SK-N-SH (cell line): ENCODE measurements around the gene LEKR1. TPM values are rescaled to one million over a fixed set of nuclear protein-coding genes. Genes with fewer than 3 reads are reported as not detected.

ENCODE experiments used
- CTCF ChIA-PET: fragments of 300-600, 350-600 bp; formaldehyde crosslinking; extraction: SDS; loops from one replicate; lab custom pipeline; 2021; lab: Yijun Ruan, JAX
- POLR2A ChIA-PET: fragments of 350-600 bp; sonication (Branson Sonifier 250); formaldehyde crosslinking; extraction: SDS; loops from one replicate; lab custom pipeline; 2020; ENCODE audit warnings: antibody characterized with exemption, inconsistent platforms; lab: Yijun Ruan, JAX
- DNase-seq: peaks from one replicate; pipeline ENCODE4 v3.0.0; 2012
- H2AFZ ChIP-seq: fragments of 200-600 bp; sonication (generic); 2 replicates; pipeline ENCODE4 v1.8.1; 2016; ENCODE audit warnings: antibody characterized with exemption, mild to moderate bottlenecking, low read depth
- H3F3A ChIP-seq: fragments of 200-600 bp; sonication (generic); replicated peaks from 2 replicates; pipeline ENCODE3; 2016; ENCODE audit warnings: antibody characterized with exemption, mild to moderate bottlenecking; ENCODE audit not compliant: insufficient read depth
- H3K27ac ChIP-seq, 2 experiments: fragments of 200-500 bp in 1 of 2; fragments of 200-600 bp in 1 of 2; sonication (Bioruptor generic) in 1 of 2; sonication (generic), shearing (Covaris generic) in 1 of 2; 2 replicates each; pipeline versions ENCODE4 v1.5.1 to v1.6.1; 2014 to 2016; ENCODE audit warnings: low read depth in 2 of 2, inconsistent platforms in 1 of 2, low read length in 1 of 2, mild to moderate bottlenecking in 1 of 2, mixed read lengths in 1 of 2
- H3K27me3 ChIP-seq: fragments of 200-600 bp; sonication (generic), shearing (Covaris generic); 2 replicates; pipeline ENCODE4 v1.6.1; 2016; ENCODE audit warnings: mixed run types; ENCODE audit not compliant: insufficient read depth
- H3K36me3 ChIP-seq, 2 experiments: fragments of 200-500 bp in 1 of 2; fragments of 200-600 bp in 1 of 2; sonication (Bioruptor generic) in 1 of 2; sonication (generic) in 1 of 2; replicated peaks in 1 of 2; 2 replicates each; pipeline versions ENCODE3 to v1.5.1; 2014 to 2016; ENCODE audit warnings: low read length in 1 of 2, mild to moderate bottlenecking in 1 of 2; ENCODE audit not compliant: insufficient read depth in 2 of 2, control insufficient read depth in 1 of 2
- H3K4me1 ChIP-seq, 2 experiments: fragments of 200-500 bp in 1 of 2; fragments of 200-600 bp in 1 of 2; sonication (Bioruptor generic) in 1 of 2; sonication (generic), shearing (Covaris generic) in 1 of 2; 2 replicates each; pipeline versions ENCODE4 v1.5.1 to v1.6.1; 2014 to 2016; ENCODE audit warnings: low read depth in 1 of 2, low read length in 1 of 2, mixed run types in 1 of 2; ENCODE audit not compliant: insufficient read depth in 2 of 2, control insufficient read depth in 1 of 2
- H3K4me2 ChIP-seq: fragments of 200-600 bp; sonication (generic), shearing (Covaris generic); 2 replicates; pipeline ENCODE4 v1.6.1; 2017; ENCODE audit warnings: mixed run types
- H3K4me3 ChIP-seq, 2 experiments: fragments of 200-500 bp in 1 of 2; fragments of 200-600 bp in 1 of 2; sonication (Bioruptor generic) in 1 of 2; sonication (generic), shearing (Covaris generic) in 1 of 2; 2 replicates each; pipeline versions ENCODE4 v1.5.1 to v1.8.1; 2014 to 2016; ENCODE audit warnings: low read depth in 2 of 2, inconsistent platforms in 1 of 2, low read length in 1 of 2, mild to moderate bottlenecking in 1 of 2, mixed read lengths in 1 of 2, moderate library complexity in 1 of 2
- H3K79me2 ChIP-seq: fragments of 200-600 bp; sonication (generic); 2 replicates; pipeline ENCODE4 v1.8.1; 2017; ENCODE audit warnings: mild to moderate bottlenecking; ENCODE audit not compliant: insufficient read depth
- H3K9ac ChIP-seq: fragments of 200-600 bp; sonication (generic); 2 replicates; pipeline ENCODE4 v1.6.1; 2017; ENCODE audit warnings: mixed run types
- H3K9me2 ChIP-seq: fragments of 200-600 bp; sonication (generic); 2 replicates; pipeline ENCODE4 v1.6.1; 2017; ENCODE audit warnings: mixed run types
- H3K9me3 ChIP-seq: fragments of 200-600 bp; sonication (generic); 2 replicates; pipeline ENCODE4 v1.6.1; 2017; ENCODE audit warnings: mixed run types, mild to moderate bottlenecking, moderate library complexity
- H4K20me1 ChIP-seq: fragments of 200-600 bp; sonication (generic); 2 replicates; pipeline ENCODE4 v1.6.1; 2017; ENCODE audit warnings: mild to moderate bottlenecking, mixed run types; ENCODE audit not compliant: insufficient read depth
- EP300 ChIP-seq, 2 experiments: IDR thresholded peaks; 2 replicates each; pipeline versions ENCODE4 v1.4.0 to v1.6.1; 2012; ENCODE audit warnings: borderline replicate concordance in 1 of 2, low read depth in 1 of 2, low read length in 1 of 2
- FOXJ3 ChIP-seq: sonication (generic); formaldehyde crosslinking; IDR thresholded peaks from 2 replicates; pipeline ENCODE4 v1.5.1; 2020; ENCODE audit warnings: mild to moderate bottlenecking, missing genetic modification reagents
- GATA2 ChIP-seq: sonication (generic); formaldehyde crosslinking; IDR thresholded peaks from 2 replicates; pipeline ENCODE4 v1.5.0; 2020; ENCODE audit warnings: mild to moderate bottlenecking, missing genetic modification reagents
- JUND ChIP-seq: IDR thresholded peaks from 2 replicates; pipeline ENCODE4 v1.4.0; 2012
- MEF2A ChIP-seq: IDR thresholded peaks from 2 replicates; pipeline ENCODE4 v1.4.0; 2012; ENCODE audit warnings: low read depth, borderline replicate concordance
- NFIC ChIP-seq: IDR thresholded peaks from 2 replicates; pipeline ENCODE4 v1.4.0; 2012; ENCODE audit warnings: borderline replicate concordance
- NRF1 ChIP-seq: IDR thresholded peaks from 2 replicates; pipeline ENCODE4 v1.6.1; 2012; ENCODE audit warnings: low read depth, mild to moderate bottlenecking, low read length
- POLR2AphosphoS5 ChIP-seq: IDR thresholded peaks from 2 replicates; pipeline ENCODE4 v1.6.1; 2012; ENCODE audit warnings: low read depth, low read length
- RAD21 ChIP-seq: IDR thresholded peaks from 2 replicates; pipeline ENCODE4 v1.6.1; 2012; ENCODE audit warnings: mild to moderate bottlenecking, low read length
- RCOR1 ChIP-seq: fragments of 150-350 bp; IDR thresholded peaks from 2 replicates; pipeline ENCODE4 v1.6.1; 2017; ENCODE audit warnings: antibody characterized with exemption, low read length
- SMC3 ChIP-seq: IDR thresholded peaks from 2 replicates; pipeline ENCODE4 v1.6.1; 2012; ENCODE audit warnings: low read depth, low read length, improper control_type of control experiment
- WGBS: methylation state at CpG from one replicate; pipeline ENCODE4 v1.1.6; 2017; ENCODE audit warnings: low lambda C conversion rate; 5-methylcytosine and 5-hydroxymethylcytosine counted together
- polyA plus RNA-seq, 3 experiments: library from polyadenylated mRNA; depleted of rRNA; stranded (reverse); fragments of >200 nt; gene quantifications; 2 replicates each; pipeline ENCODE4 v1.2.3, GENCODE V29; 2012
- TF ChIP-seq, protein P1 (sequence below): IDR thresholded peaks from 2 replicates; pipeline ENCODE4 v1.4.0; 2012; ENCODE audit warnings: low read depth, borderline replicate concordance
- TF ChIP-seq, protein P2 (sequence below): IDR thresholded peaks from 2 replicates; pipeline ENCODE4 v1.6.1; 2012; ENCODE audit warnings: mild to moderate bottlenecking, low read depth, low read length, moderate library complexity
- TF ChIP-seq, protein P3 (sequence below): IDR thresholded peaks from 2 replicates; pipeline ENCODE4 v1.4.0; 2012; ENCODE audit warnings: low read depth
- TF ChIP-seq, protein P4 (sequence below): fragments of 150-350 bp; IDR thresholded peaks from 2 replicates; pipeline ENCODE4 v1.6.1; 2017; ENCODE audit warnings: antibody characterized with exemption, low read length, low read depth, borderline replicate concordance

The LEKR1 gene
- polyA plus RNA-seq, 1 of the 3 experiments (the other 2 are of a cell fraction): 0.30 TPM

DNA sequence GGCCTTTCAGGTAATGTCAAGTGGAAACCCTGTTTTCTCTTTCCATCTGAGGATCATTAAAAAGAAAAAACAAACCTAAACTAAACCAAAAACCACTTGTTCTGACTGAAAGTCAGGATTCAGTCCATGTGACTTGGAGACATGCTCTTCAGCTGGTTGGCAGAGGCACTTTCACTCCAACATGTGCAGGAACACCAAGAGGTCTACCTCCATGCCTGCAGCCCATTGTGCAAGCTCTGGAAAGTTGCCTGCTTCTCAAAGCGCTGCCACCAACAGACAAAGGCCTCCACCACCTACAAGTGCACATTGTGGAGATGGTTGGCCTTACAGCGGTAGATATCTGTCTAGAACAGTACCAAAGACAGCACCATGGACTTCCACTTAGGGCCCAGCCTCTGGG is 161.8 kb downstream of the LEKR1 start:
- no peak overlapping the region for H3K9ac ChIP-seq
- no peak overlapping the region for H2AFZ ChIP-seq
- H3K27ac ChIP-seq: no peak overlapping the region
- no peak overlapping the region for H3K4me2 ChIP-seq
- ChIA-PET POLR2A (no interaction called here), CTCF (interaction anchor here (1.0 to 1.2 kb wide), 2 partner anchors 12 to 13 kb away, joined by 3 to 4 read pairs; no protein-coding TSS in a partner anchor)
- H3K36me3 ChIP-seq: no peaks in the 10 kb centered on the region
- DNase-seq: no peak
- H3K4me3 ChIP-seq: no peak overlapping the region
- WGBS: 90% methylated on average over 2 of the region's 2 CpGs
- H3K79me2 ChIP-seq: no peaks in the 10 kb centered on the region
- H3K9me3 ChIP-seq: no peaks in the 10 kb centered on the region
- H3K9me2 ChIP-seq: no peaks in the 10 kb centered on the region
- no peaks in the 10 kb centered on the region; a peak in 1 of 4 replicates for H3K4me1 ChIP-seq
- H3K27me3 ChIP-seq: no peaks in the 10 kb centered on the region
- H3F3A ChIP-seq: no peaks in the 10 kb centered on the region
- no peaks in the 10 kb centered on the region for H4K20me1 ChIP-seq
- TF ChIP-seq NRF1: no peak
- TF ChIP-seq, protein P1, sequence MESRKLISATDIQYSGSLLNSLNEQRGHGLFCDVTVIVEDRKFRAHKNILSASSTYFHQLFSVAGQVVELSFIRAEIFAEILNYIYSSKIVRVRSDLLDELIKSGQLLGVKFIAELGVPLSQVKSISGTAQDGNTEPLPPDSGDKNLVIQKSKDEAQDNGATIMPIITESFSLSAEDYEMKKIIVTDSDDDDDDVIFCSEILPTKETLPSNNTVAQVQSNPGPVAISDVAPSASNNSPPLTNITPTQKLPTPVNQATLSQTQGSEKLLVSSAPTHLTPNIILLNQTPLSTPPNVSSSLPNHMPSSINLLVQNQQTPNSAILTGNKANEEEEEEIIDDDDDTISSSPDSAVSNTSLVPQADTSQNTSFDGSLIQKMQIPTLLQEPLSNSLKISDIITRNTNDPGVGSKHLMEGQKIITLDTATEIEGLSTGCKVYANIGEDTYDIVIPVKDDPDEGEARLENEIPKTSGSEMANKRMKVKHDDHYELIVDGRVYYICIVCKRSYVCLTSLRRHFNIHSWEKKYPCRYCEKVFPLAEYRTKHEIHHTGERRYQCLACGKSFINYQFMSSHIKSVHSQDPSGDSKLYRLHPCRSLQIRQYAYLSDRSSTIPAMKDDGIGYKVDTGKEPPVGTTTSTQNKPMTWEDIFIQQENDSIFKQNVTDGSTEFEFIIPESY: no peak
- no peak for TF ChIP-seq FOXJ3 (CRISPR knock-in tag)
- TF ChIP-seq RCOR1: no peak
- TF ChIP-seq, protein P2, sequence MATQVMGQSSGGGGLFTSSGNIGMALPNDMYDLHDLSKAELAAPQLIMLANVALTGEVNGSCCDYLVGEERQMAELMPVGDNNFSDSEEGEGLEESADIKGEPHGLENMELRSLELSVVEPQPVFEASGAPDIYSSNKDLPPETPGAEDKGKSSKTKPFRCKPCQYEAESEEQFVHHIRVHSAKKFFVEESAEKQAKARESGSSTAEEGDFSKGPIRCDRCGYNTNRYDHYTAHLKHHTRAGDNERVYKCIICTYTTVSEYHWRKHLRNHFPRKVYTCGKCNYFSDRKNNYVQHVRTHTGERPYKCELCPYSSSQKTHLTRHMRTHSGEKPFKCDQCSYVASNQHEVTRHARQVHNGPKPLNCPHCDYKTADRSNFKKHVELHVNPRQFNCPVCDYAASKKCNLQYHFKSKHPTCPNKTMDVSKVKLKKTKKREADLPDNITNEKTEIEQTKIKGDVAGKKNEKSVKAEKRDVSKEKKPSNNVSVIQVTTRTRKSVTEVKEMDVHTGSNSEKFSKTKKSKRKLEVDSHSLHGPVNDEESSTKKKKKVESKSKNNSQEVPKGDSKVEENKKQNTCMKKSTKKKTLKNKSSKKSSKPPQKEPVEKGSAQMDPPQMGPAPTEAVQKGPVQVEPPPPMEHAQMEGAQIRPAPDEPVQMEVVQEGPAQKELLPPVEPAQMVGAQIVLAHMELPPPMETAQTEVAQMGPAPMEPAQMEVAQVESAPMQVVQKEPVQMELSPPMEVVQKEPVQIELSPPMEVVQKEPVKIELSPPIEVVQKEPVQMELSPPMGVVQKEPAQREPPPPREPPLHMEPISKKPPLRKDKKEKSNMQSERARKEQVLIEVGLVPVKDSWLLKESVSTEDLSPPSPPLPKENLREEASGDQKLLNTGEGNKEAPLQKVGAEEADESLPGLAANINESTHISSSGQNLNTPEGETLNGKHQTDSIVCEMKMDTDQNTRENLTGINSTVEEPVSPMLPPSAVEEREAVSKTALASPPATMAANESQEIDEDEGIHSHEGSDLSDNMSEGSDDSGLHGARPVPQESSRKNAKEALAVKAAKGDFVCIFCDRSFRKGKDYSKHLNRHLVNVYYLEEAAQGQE: no peak
- TF ChIP-seq MEF2A: no peak
- TF ChIP-seq, protein P3, sequence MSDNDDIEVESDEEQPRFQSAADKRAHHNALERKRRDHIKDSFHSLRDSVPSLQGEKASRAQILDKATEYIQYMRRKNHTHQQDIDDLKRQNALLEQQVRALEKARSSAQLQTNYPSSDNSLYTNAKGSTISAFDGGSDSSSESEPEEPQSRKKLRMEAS: no peak
- no peak for TF ChIP-seq RAD21
- TF ChIP-seq, protein P4, sequence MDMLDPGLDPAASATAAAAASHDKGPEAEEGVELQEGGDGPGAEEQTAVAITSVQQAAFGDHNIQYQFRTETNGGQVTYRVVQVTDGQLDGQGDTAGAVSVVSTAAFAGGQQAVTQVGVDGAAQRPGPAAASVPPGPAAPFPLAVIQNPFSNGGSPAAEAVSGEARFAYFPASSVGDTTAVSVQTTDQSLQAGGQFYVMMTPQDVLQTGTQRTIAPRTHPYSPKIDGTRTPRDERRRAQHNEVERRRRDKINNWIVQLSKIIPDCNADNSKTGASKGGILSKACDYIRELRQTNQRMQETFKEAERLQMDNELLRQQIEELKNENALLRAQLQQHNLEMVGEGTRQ: no peak
- TF ChIP-seq JUND: no peak
- no peak for TF ChIP-seq EP300 (IDR thresholded peaks at IDR 0.05; ENCODE audit: borderline replicate concordance in 1 of 2, low read depth in 1 of 2, low read length in 1 of 2)
- TF ChIP-seq POLR2AphosphoS5: no peak
- TF ChIP-seq SMC3: no peak
- TF ChIP-seq NFIC: no peak
- no peak for TF ChIP-seq GATA2
